Pancreas (tissue), 10 donors: ENCODE measurements around the gene DGCR2. TPM values are rescaled to one million over a fixed set of nuclear protein-coding genes. Genes with fewer than 3 reads are reported as not detected.

ENCODE experiments used
- ATAC-seq, 4 donors: fragments of 200-7000 bp; cut with Tn5 transposase; one replicate each; pipeline versions ENCODE4 v1.8.0 to v1.9.1; 2020; ENCODE audit warnings: mild to moderate bottlenecking in 4 of 4, moderate library complexity in 4 of 4
- DNase-seq, 6 donors: peaks; one replicate each; pipeline ENCODE4 v3.0.0-alpha.2; 2020
- FAIRE-seq: peaks from 2 replicates; lab custom pipeline; 2012; peaks lifted over from hg19 to GRCh38; lab: Jason Lieb, UNC
- H3K27ac ChIP-seq, 4 donors: fragments of 200-600 bp; sonication (generic); 1 replicate in 3 of 4; 2 replicates in 1 of 4; pipeline versions ENCODE4 v1.5.0 to v1.8.0; 2020
- H3K27me3 ChIP-seq, 4 donors: fragments of 200-600 bp; one replicate each; pipeline ENCODE4 v1.8.0; 2021
- H3K36me3 ChIP-seq, 3 donors: fragments of 200-600 bp; sonication (generic) in 1 of 3; one replicate each; pipeline versions ENCODE4 v1.5.0 to v1.8.0; 2020 to 2021
- H3K4me1 ChIP-seq, 3 donors: fragments of 200-600 bp; one replicate each; pipeline ENCODE4 v1.8.0; 2021
- H3K4me3 ChIP-seq, 4 donors: fragments of 200-600 bp; sonication (generic) in 2 of 4; one replicate each; pipeline versions ENCODE4 v1.5.0 to v1.8.0; 2020 to 2021
- H3K9me3 ChIP-seq, 4 donors: fragments of 200-600 bp; one replicate each; pipeline ENCODE4 v1.8.0; 2021
- WGBS, 2 donors: extraction: QIAGEN DNeasy Blood & Tissue Kit; methylation state at CpG; one replicate each; pipeline ENCODE4 v1.1.7; 2013; 5-methylcytosine and 5-hydroxymethylcytosine counted together
- intact Hi-C, 3 donors: fragments of 100-400 bp; cut with DNase I; formaldehyde crosslinking; loops; one replicate each; pipeline versions ENCODE4 v1.11.1 to v1.14.2; 2022
- polyA plus RNA-seq, 2 donors: library from polyadenylated mRNA; stranded (reverse); fragments of 200-250 nt; gene quantifications; one replicate each; pipeline ENCODE4 v1.2.3, GENCODE V29; 2013
- total RNA-seq, 6 donors: library from RNA; stranded (reverse); fragmentation: NEBNext Ultra II Directional in 4 of 6; extraction: Animal tissue kit (Norgen Biotek cat#: 25700) in 4 of 6; gene quantifications; one replicate each; pipeline versions ENCODE4 v1.2.1 to v1.2.4, GENCODE V29; 2021 to 2023
- TF ChIP-seq, protein P1 (sequence below), 4 donors: fragments of 200-600 bp; sonication (generic) in 3 of 4; IDR thresholded peaks; one replicate each; pipeline versions ENCODE4 v1.5.0 to v1.8.0; 2021; ENCODE audit warnings: antibody characterized with exemption in 4 of 4
- donor health status: healthy with polysubstance abuse.
- donor health status: DM: no; HTN: no; CAD: no; lungs with moderate emphysema.
- donor health status: DM: no; HTN: no; CAD: no.
- donor health status: control.
- donor health status: control.
- donor health status: Bipolar disorder and iron deficiency.
- donor health status: DM: yes; HTN: yes; CAD: no.
- donor health status: DM: no; HTN: no; CAD: no.
- donor health status: DM: no; HTN: no; CAD: no.
- donor health status: DM: yes; HTN: yes; CAD: no.

DGCR2 gene
- total and polyA plus RNA-seq, 8 donors = 24.3 to 41.5 (median 30.1) TPM

GRCh38 chr22:19131685-19132015 lies 9.4 kb upstream of the DGCR2 start:
- ATAC-seq = no peak
- H3K4me3 ChIP-seq = no peak overlapping the region
- no peak for FAIRE-seq
- intact Hi-C loops = loop anchor here in 1 of 3 donors (10.0 kb wide), 2 partner anchors 77 to 93 kb away; no protein-coding TSS in a partner anchor
- no peaks in the 10 kb centered on the region for H3K9me3 ChIP-seq
- DNase-seq = peak in 1 of 6 donors; percentile 54
- H3K27ac ChIP-seq = no peak overlapping the region
- H3K4me1 ChIP-seq = no peaks in the 10 kb centered on the region
- WGBS, 2 donors = 94 to 96% methylated on average over 19 of the region's 19 CpGs
- TF ChIP-seq, protein P1, sequence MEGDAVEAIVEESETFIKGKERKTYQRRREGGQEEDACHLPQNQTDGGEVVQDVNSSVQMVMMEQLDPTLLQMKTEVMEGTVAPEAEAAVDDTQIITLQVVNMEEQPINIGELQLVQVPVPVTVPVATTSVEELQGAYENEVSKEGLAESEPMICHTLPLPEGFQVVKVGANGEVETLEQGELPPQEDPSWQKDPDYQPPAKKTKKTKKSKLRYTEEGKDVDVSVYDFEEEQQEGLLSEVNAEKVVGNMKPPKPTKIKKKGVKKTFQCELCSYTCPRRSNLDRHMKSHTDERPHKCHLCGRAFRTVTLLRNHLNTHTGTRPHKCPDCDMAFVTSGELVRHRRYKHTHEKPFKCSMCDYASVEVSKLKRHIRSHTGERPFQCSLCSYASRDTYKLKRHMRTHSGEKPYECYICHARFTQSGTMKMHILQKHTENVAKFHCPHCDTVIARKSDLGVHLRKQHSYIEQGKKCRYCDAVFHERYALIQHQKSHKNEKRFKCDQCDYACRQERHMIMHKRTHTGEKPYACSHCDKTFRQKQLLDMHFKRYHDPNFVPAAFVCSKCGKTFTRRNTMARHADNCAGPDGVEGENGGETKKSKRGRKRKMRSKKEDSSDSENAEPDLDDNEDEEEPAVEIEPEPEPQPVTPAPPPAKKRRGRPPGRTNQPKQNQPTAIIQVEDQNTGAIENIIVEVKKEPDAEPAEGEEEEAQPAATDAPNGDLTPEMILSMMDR (IDR thresholded peaks at IDR 0.05) = no peak
- peaks cover 0 to 18% (median 11%) of the 10 kb centered on the region in 3 donors for H3K36me3 ChIP-seq
- no peaks in the 10 kb centered on the region for H3K27me3 ChIP-seq

GRCh38 chr22:19130959-19131684 lies 8.9 kb upstream of the DGCR2 start, which contains the start of gene TSSK2:
TSSK2 (plus strand) TSS chr22:19131308; CDS start chr22:19131400, 92 bp downstream.
- Histone ChIP-seq H3K9me3 (no peaks in the 10 kb centered on the region), H3K36me3 (peaks cover 0 to 15% (median 11%) of the 10 kb centered on the region in 3 donors), H3K27me3 (no peaks in the 10 kb centered on the region), H3K27ac (no peak within 1 kb of the TSS), H3K4me1 (no peaks in the 10 kb centered on the region), H3K4me3 (no peak within 1 kb of the TSS)
- no peak for FAIRE-seq
- 86 to 90% methylated on average over 27 of the region's 27 CpGs for WGBS, 2 donors
- no peak for ATAC-seq
- intact Hi-C loops = loop anchor here in 1 of 3 donors (10.0 kb wide), 2 partner anchors 76 to 94 kb away; no protein-coding TSS in a partner anchor
- peak in 2 of 6 donors; percentile 28 to 43 for DNase-seq
- TF ChIP-seq, protein P1 (IDR thresholded peaks at IDR 0.05) = no peak

- H3K9me3 ChIP-seq = no peaks in the 10 kb centered on the region
- ATAC-seq (no peak), FAIRE-seq (no peak), DNase-seq (peak in 1 of 6 donors; percentile 65)
- 75 to 81% methylated on average over 8 of the region's 8 CpGs for WGBS, 2 donors
- no peaks in the 10 kb centered on the region for H3K27me3 ChIP-seq
- no peak overlapping the region for H3K27ac ChIP-seq
- H3K4me3 ChIP-seq = no peak overlapping the region
- peaks cover 0 to 13% (median 11%) of the 10 kb centered on the region in 3 donors for H3K36me3 ChIP-seq
- no peaks in the 10 kb centered on the region for H3K4me1 ChIP-seq
- intact Hi-C loops = loop anchor here in 1 of 3 donors (10.0 kb wide), 2 partner anchors 75 to 95 kb away; no protein-coding TSS in a partner anchor
- TF ChIP-seq, protein P1 (IDR thresholded peaks at IDR 0.05) = no peak
Observed at GRCh38 chr22:19129871-19130270, 7.7 kb upstream of the DGCR2 start.

- FAIRE-seq (no peak), DNase-seq (peak in 1 of 6 donors; percentile 28), ATAC-seq (no peak)
- H3K27me3 ChIP-seq = no peaks in the 10 kb centered on the region
- TF ChIP-seq, protein P1 (IDR thresholded peaks at IDR 0.05) = no peak
- 86 to 93% methylated on average over 7 of the region's 7 CpGs for WGBS, 2 donors
- H3K9me3 ChIP-seq = no peaks in the 10 kb centered on the region
- no peak overlapping the region for H3K4me3 ChIP-seq
- H3K36me3 ChIP-seq = peaks cover 0 to 7% (median 6%) of the 10 kb centered on the region in 3 donors
- no peak overlapping the region for H3K27ac ChIP-seq
- intact Hi-C loops = no loop called here
- H3K4me1 ChIP-seq = no peaks in the 10 kb centered on the region
Observed at GRCh38 chr22:19128946-19129727, 6.9 kb upstream of the DGCR2 start.
